H9 (cell line): Measurements from ENCODE around the gene ZCCHC7. TPM values are rescaled to one million over a fixed set of nuclear protein-coding genes. Genes with fewer than 3 reads are reported as not detected.

Source experiments
- DNase-seq: peaks from one replicate; pipeline ENCODE4 v3.0.0-alpha.2; 2017
- H2AFZ ChIP-seq: one replicate; pipeline ENCODE4 v1.6.1; 2013; ENCODE audit warnings: mild to moderate bottlenecking, low read length, control low read depth, moderate library complexity
- H2AK5ac ChIP-seq: 2 replicates; pipeline ENCODE4 v1.6.1; 2013; ENCODE audit warnings: low read length, control low read depth, mixed read lengths; ENCODE audit not compliant: insufficient read length
- H2BK120ac ChIP-seq: one replicate; pipeline ENCODE4 v1.6.1; 2013; ENCODE audit warnings: low read depth, mild to moderate bottlenecking, low read length, control low read depth, inconsistent platforms; ENCODE audit not compliant: poor library complexity, severe bottlenecking
- H2BK12ac ChIP-seq: 2 replicates; pipeline ENCODE4 v1.6.1; 2013; ENCODE audit warnings: low read length, control low read depth, mixed read lengths, low read depth; ENCODE audit not compliant: insufficient read length
- H2BK15ac ChIP-seq: 2 replicates; pipeline ENCODE4 v1.6.1; 2013; ENCODE audit warnings: low read depth, low read length, control low read depth
- H2BK20ac ChIP-seq: one replicate; pipeline ENCODE4 v1.6.1; 2013; ENCODE audit warnings: low read depth, mild to moderate bottlenecking, low read length, control low read depth, inconsistent platforms; ENCODE audit not compliant: poor library complexity, severe bottlenecking
- H2BK5ac ChIP-seq: 2 replicates; pipeline ENCODE4 v1.6.1; 2013; ENCODE audit warnings: low read length, control low read depth, mixed read lengths; ENCODE audit not compliant: insufficient read length
- H3K14ac ChIP-seq: 2 replicates; pipeline ENCODE4 v1.6.1; 2013; ENCODE audit warnings: low read length, control low read depth; ENCODE audit not compliant: insufficient read depth
- H3K18ac ChIP-seq: 2 replicates; pipeline ENCODE4 v1.6.1; 2013; ENCODE audit warnings: low read depth, mild to moderate bottlenecking, mixed read lengths, low read length, control low read depth; ENCODE audit not compliant: insufficient read length
- H3K23ac ChIP-seq: 2 replicates; pipeline ENCODE4 v1.6.1; 2013; ENCODE audit warnings: low read length, control low read depth, mixed read lengths, low read depth; ENCODE audit not compliant: insufficient read length
- H3K23me2 ChIP-seq: 2 replicates; pipeline ENCODE4 v1.6.1; 2013; ENCODE audit warnings: low read depth, mild to moderate bottlenecking, mixed read lengths, low read length, control low read depth; ENCODE audit not compliant: insufficient read length, poor library complexity, severe bottlenecking
- H3K27ac ChIP-seq: 2 replicates; pipeline ENCODE4 v1.5.1; 2013; ENCODE audit warnings: low read length, control low read depth, mixed read lengths, low read depth; ENCODE audit not compliant: insufficient read length
- H3K27me3 ChIP-seq: 2 replicates; pipeline ENCODE4 v1.6.1; 2013; ENCODE audit warnings: low read length, control low read depth, inconsistent platforms; ENCODE audit not compliant: insufficient read depth
- H3K4ac ChIP-seq: 2 replicates; pipeline ENCODE4 v1.6.1; 2013; ENCODE audit warnings: low read depth, mild to moderate bottlenecking, control low read depth, inconsistent platforms, low read length, moderate library complexity
- H3K4me1 ChIP-seq: 2 replicates; pipeline ENCODE4 v1.6.1; 2013; ENCODE audit warnings: low read length, control low read depth, inconsistent platforms; ENCODE audit not compliant: insufficient read depth
- H3K4me2 ChIP-seq: 2 replicates; pipeline ENCODE4 v1.6.1; 2013; ENCODE audit warnings: low read length, control low read depth, mixed read lengths; ENCODE audit not compliant: insufficient read length, insufficient read depth
- H3K56ac ChIP-seq: 2 replicates; pipeline ENCODE4 v1.6.1; 2013; ENCODE audit warnings: low read depth, mild to moderate bottlenecking, mixed read lengths, low read length, control low read depth; ENCODE audit not compliant: insufficient read length
- H3K79me1 ChIP-seq: 2 replicates; pipeline ENCODE4 v1.6.1; 2013; ENCODE audit warnings: low read depth, mild to moderate bottlenecking, moderate library complexity, low read length, control low read depth, inconsistent platforms; ENCODE audit not compliant: insufficient read depth, poor library complexity, severe bottlenecking
- H3K79me2 ChIP-seq: 2 replicates; pipeline ENCODE4 v1.6.1; 2013; ENCODE audit warnings: low read length, control low read depth, inconsistent platforms; ENCODE audit not compliant: insufficient read depth
- H3K9ac ChIP-seq: 2 replicates; pipeline ENCODE4 v1.6.1; 2013; ENCODE audit warnings: low read length, control low read depth, mixed read lengths; ENCODE audit not compliant: insufficient read length; ENCODE audit errors: extremely low read depth
- H3K9me3 ChIP-seq: one replicate; pipeline ENCODE4 v1.6.1; 2013; ENCODE audit warnings: low read depth, low read length, inconsistent platforms; ENCODE audit not compliant: control insufficient read depth
- H3T11ph ChIP-seq: one replicate; pipeline ENCODE4 v1.6.1; 2013; ENCODE audit warnings: mild to moderate bottlenecking, low read length, control low read depth, inconsistent platforms
- H4K20me1 ChIP-seq: one replicate; pipeline ENCODE4 v1.6.1; 2013; ENCODE audit not compliant: control insufficient read depth, insufficient read length, insufficient read depth
- H4K5ac ChIP-seq: 2 replicates; pipeline ENCODE4 v1.6.1; 2013; ENCODE audit warnings: low read depth, mild to moderate bottlenecking, mixed read lengths, low read length, control low read depth; ENCODE audit not compliant: insufficient read length
- H4K8ac ChIP-seq: replicated peaks from 2 replicates; pipeline ENCODE4 v1.6.1; 2013; ENCODE audit warnings: low read length, control low read depth, mixed read lengths, low read depth; ENCODE audit not compliant: insufficient read length
- H4K91ac ChIP-seq: 2 replicates; pipeline ENCODE4 v1.6.1; 2013; ENCODE audit warnings: low read depth, mild to moderate bottlenecking, moderate library complexity, mixed read lengths, low read length, control low read depth; ENCODE audit not compliant: insufficient read length
- H3K27ac Mint-ChIP-seq, 3 experiments: 2 replicates in 2 of 3; 3 replicates in 1 of 3; pipeline ENCODE4 v1.8.0; 2020 to 2021; ENCODE audit warnings: mixed read lengths in 3 of 3, mild to moderate bottlenecking in 1 of 3, moderate library complexity in 1 of 3
- H3K27me3 Mint-ChIP-seq: 2 replicates; pipeline ENCODE4 v1.8.0; 2021; ENCODE audit warnings: low read depth, mild to moderate bottlenecking, moderate library complexity, mixed read lengths
- H3K36me3 Mint-ChIP-seq, 3 experiments: 2 replicates in 2 of 3; 3 replicates in 1 of 3; pipeline ENCODE4 v1.8.0; 2020 to 2021; ENCODE audit warnings: low read depth in 3 of 3, mixed read lengths in 3 of 3; ENCODE audit not compliant: insufficient read depth in 1 of 3
- H3K4me1 Mint-ChIP-seq, 2 experiments: 2 replicates each; pipeline ENCODE4 v1.8.0; 2020; ENCODE audit warnings: mixed read lengths in 2 of 2
- H3K4me3 Mint-ChIP-seq, 2 experiments: 2 replicates in 1 of 2; 3 replicates in 1 of 2; pipeline ENCODE4 v1.8.0; 2020 to 2021; ENCODE audit warnings: mild to moderate bottlenecking in 2 of 2, mixed read lengths in 2 of 2, moderate library complexity in 1 of 2
- H3K9me3 Mint-ChIP-seq, 2 experiments: 2 replicates in 1 of 2; 3 replicates in 1 of 2; pipeline ENCODE4 v1.8.0; 2020; ENCODE audit warnings: mild to moderate bottlenecking in 2 of 2, mixed read lengths in 2 of 2, moderate library complexity in 1 of 2
- WGBS: extraction: QIAGEN DNeasy Blood & Tissue Kit; methylation state at CpG from one replicate; pipeline ENCODE4 v1.1.7; 2013; ENCODE audit warnings: missing lambda C conversion rate, low lambda C conversion rate, mixed read lengths; ENCODE audit not compliant: insufficient read length; ENCODE audit errors: extremely low coverage; 5-methylcytosine and 5-hydroxymethylcytosine counted together
- total RNA-seq: library from RNA; stranded (reverse); gene quantifications from 2 replicates; pipeline ENCODE4 v1.2.1, GENCODE V29; 2021
- TF ChIP-seq, protein P1 (sequence below): fragments of 200-600 bp; sonication (generic); conservative IDR thresholded peaks from 3 replicates; pipeline ENCODE4 v1.8.0; 2021; ENCODE audit warnings: antibody characterized with exemption, mild to moderate bottlenecking

Gene ZCCHC7
- total RNA-seq, 1 experiment from 2014 or later: 20.3 TPM

- Histone ChIP-seq H3K9ac (no peak overlapping the region), H4K20me1 (no peaks in the 10 kb centered on the region), H2BK12ac (no peak overlapping the region), H3K14ac (no peak overlapping the region), H4K8ac (no peak overlapping the region), H3K9me3 (no peaks in the 10 kb centered on the region), H2BK20ac (no peak overlapping the region), H2BK5ac (no peak overlapping the region), H2AFZ (no peak overlapping the region), H4K5ac (no peak overlapping the region), H3K56ac (no peak overlapping the region), H3K4ac (no peak overlapping the region), H2BK15ac (no peak overlapping the region), H3K4me2 (no peak overlapping the region), H3K23ac (no peak overlapping the region), H2AK5ac (no peak overlapping the region), H3K79me2 (no peaks in the 10 kb centered on the region), H4K91ac (no peak overlapping the region), H3K79me1 (peaks cover 4% of the 10 kb centered on the region), H3K27ac (no peak overlapping the region), H3K23me2 (no peaks in the 10 kb centered on the region), H3T11ph (no peak overlapping the region), H3K4me1 (no peaks in the 10 kb centered on the region; the same call in 1 of the 2 replicates), H3K18ac (no peak overlapping the region), H3K27me3 (no peaks in the 10 kb centered on the region), H2BK120ac (no peak overlapping the region)
- Mint-ChIP-seq H3K36me3 (peaks cover 0 to 2% (median 0%) of the 10 kb centered on the region in 3 experiments; a peak in 2 of 7 replicates), H3K9me3 (no peaks in the 10 kb centered on the region), H3K4me3 (no peak overlapping the region), H3K27me3 (no peaks in the 10 kb centered on the region), H3K4me1 (peaks cover 12 to 27% of the 10 kb centered on the region in 2 experiments), H3K27ac (peak overlapping the region in 1 of 3 experiments; percentile 52; a peak in 2 of 7 replicates)
- no CpG with 5 or more reads among the region's 3 CpGs for WGBS
- no peak for DNase-seq
- TF ChIP-seq, protein P1, sequence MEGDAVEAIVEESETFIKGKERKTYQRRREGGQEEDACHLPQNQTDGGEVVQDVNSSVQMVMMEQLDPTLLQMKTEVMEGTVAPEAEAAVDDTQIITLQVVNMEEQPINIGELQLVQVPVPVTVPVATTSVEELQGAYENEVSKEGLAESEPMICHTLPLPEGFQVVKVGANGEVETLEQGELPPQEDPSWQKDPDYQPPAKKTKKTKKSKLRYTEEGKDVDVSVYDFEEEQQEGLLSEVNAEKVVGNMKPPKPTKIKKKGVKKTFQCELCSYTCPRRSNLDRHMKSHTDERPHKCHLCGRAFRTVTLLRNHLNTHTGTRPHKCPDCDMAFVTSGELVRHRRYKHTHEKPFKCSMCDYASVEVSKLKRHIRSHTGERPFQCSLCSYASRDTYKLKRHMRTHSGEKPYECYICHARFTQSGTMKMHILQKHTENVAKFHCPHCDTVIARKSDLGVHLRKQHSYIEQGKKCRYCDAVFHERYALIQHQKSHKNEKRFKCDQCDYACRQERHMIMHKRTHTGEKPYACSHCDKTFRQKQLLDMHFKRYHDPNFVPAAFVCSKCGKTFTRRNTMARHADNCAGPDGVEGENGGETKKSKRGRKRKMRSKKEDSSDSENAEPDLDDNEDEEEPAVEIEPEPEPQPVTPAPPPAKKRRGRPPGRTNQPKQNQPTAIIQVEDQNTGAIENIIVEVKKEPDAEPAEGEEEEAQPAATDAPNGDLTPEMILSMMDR: no peak
Measured at GRCh38 chr9:37210737-37211523, 90.6 kb downstream of the ZCCHC7 start.
